Astrocyte (in vitro differentiated cells and primary cell): Measurements from ENCODE around the gene INCENP. TPM values are rescaled to one million over a fixed set of nuclear protein-coding genes. Genes with fewer than 3 reads are reported as not detected.

Source experiments
- DNase-seq: peaks from one replicate; pipeline ENCODE4 v3.0.0-alpha.2; 2010; ENCODE audit warnings: low read depth
- FAIRE-seq: peaks from 2 replicates; lab custom pipeline; 2011; peaks lifted over from hg19 to GRCh38; lab: Jason Lieb, UNC
- H2AFZ ChIP-seq: 2 replicates; pipeline ENCODE4 v1.6.0; 2012; ENCODE audit warnings: low read depth, low read length, inconsistent platforms
- H3K27ac ChIP-seq: 2 replicates; pipeline ENCODE4 v1.5.1; 2011; ENCODE audit warnings: low read depth, low read length, inconsistent platforms
- H3K27me3 ChIP-seq: 2 replicates; pipeline ENCODE4 v1.6.0; 2011; ENCODE audit warnings: low read length, inconsistent platforms; ENCODE audit not compliant: insufficient read depth
- H3K36me3 ChIP-seq: 2 replicates; pipeline ENCODE4 v1.5.1; 2011; ENCODE audit warnings: low read length, inconsistent platforms; ENCODE audit not compliant: insufficient read depth
- H3K4me1 ChIP-seq: 2 replicates; pipeline ENCODE4 v1.5.1; 2011; ENCODE audit warnings: low read length, inconsistent platforms; ENCODE audit not compliant: insufficient read depth
- H3K4me2 ChIP-seq: 2 replicates; pipeline ENCODE4 v1.6.0; 2012; ENCODE audit warnings: low read length, inconsistent platforms
- H3K4me3 ChIP-seq: 2 replicates; pipeline ENCODE4 v1.5.1; 2011; ENCODE audit warnings: low read depth, mild to moderate bottlenecking, low read length, inconsistent platforms; ENCODE audit not compliant: insufficient read depth
- H3K79me2 ChIP-seq: 2 replicates; pipeline ENCODE4 v1.6.0; 2012; ENCODE audit warnings: mild to moderate bottlenecking, low read length, inconsistent platforms; ENCODE audit not compliant: insufficient read depth
- H3K9ac ChIP-seq: 2 replicates; pipeline ENCODE4 v1.6.0; 2012; ENCODE audit warnings: mild to moderate bottlenecking, low read length, inconsistent platforms
- H3K9me3 ChIP-seq: 2 replicates; pipeline ENCODE4 v1.5.1; 2012; ENCODE audit warnings: low read depth, mild to moderate bottlenecking, low read length, inconsistent platforms; ENCODE audit not compliant: insufficient read depth
- H4K20me1 ChIP-seq: 2 replicates; pipeline ENCODE4 v1.6.0; 2012; ENCODE audit warnings: low read length, inconsistent platforms; ENCODE audit not compliant: insufficient read depth
- H3K27ac Mint-ChIP-seq: one replicate; pipeline ENCODE4 v1.8.0; 2021; ENCODE audit warnings: mild to moderate bottlenecking, mixed read lengths; ENCODE audit not compliant: unreplicated experiment
- H3K27me3 Mint-ChIP-seq: one replicate; pipeline ENCODE4 v1.8.0; 2021; ENCODE audit warnings: low read depth, mixed read lengths; ENCODE audit not compliant: unreplicated experiment
- H3K36me3 Mint-ChIP-seq: one replicate; pipeline ENCODE4 v1.8.0; 2021; ENCODE audit warnings: low read depth, mixed read lengths; ENCODE audit not compliant: unreplicated experiment
- H3K4me1 Mint-ChIP-seq: one replicate; pipeline ENCODE4 v1.8.0; 2021; ENCODE audit warnings: low read depth, mixed read lengths; ENCODE audit not compliant: unreplicated experiment
- H3K4me3 Mint-ChIP-seq: one replicate; pipeline ENCODE4 v1.8.0; 2021; ENCODE audit warnings: mild to moderate bottlenecking, moderate library complexity, mixed read lengths; ENCODE audit not compliant: unreplicated experiment
- H3K9me3 Mint-ChIP-seq: one replicate; pipeline ENCODE4 v1.8.0; 2021; ENCODE audit warnings: mild to moderate bottlenecking, mixed read lengths; ENCODE audit not compliant: unreplicated experiment
- EZH2 ChIP-seq: IDR thresholded peaks from 2 replicates; pipeline ENCODE4 v1.6.1; 2012; ENCODE audit warnings: mild to moderate bottlenecking, low read length, inconsistent platforms; ENCODE audit not compliant: insufficient read depth
- total RNA-seq: library from RNA; stranded (reverse); gene quantifications from 2 replicates; pipeline ENCODE4 v1.2.1, GENCODE V29; 2021
- TF ChIP-seq, protein P1 (sequence below): IDR thresholded peaks from 2 replicates; pipeline ENCODE4 v1.5.1; 2011; ENCODE audit warnings: low read depth, mild to moderate bottlenecking, inconsistent platforms, low read length, moderate library complexity; ENCODE audit not compliant: insufficient read depth

Gene INCENP
- total RNA-seq, 1 donor from 2014 or later: 17.7 TPM

DNA sequence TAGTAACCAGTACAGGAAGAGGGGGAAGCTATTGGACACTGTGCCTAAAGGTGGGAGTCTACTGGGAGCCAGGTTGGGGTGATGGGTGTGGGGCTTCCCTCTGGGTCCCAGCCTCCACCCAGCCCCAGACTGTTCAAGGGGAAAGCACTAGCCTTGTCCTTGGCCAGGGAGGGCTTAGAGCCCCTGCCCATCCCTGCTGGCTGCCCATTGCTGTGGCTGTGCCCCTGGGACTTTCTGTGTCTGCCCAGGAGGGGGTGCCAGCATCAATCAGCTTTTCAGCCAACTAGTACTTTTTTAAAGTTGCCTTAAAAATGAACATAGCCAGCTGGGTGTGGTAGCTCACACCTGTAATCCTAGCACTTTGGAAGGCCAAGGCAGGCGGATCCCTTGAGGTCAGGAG is 19.9 kb downstream of the INCENP start:
- no peak for DNase-seq
- H2AFZ ChIP-seq: no peak overlapping the region
- H3K27ac ChIP-seq: no peak overlapping the region
- H3K4me1 Mint-ChIP-seq: no peaks in the 10 kb centered on the region
- peaks cover 20% of the 10 kb centered on the region for H3K36me3 ChIP-seq
- H3K27ac Mint-ChIP-seq: no peak overlapping the region
- no peaks in the 10 kb centered on the region for H3K9me3 ChIP-seq
- H3K4me2 ChIP-seq: no peak overlapping the region
- H3K36me3 Mint-ChIP-seq: peaks cover 11% of the 10 kb centered on the region
- no peak overlapping the region for H3K9ac ChIP-seq
- H3K4me1 ChIP-seq: no peaks in the 10 kb centered on the region
- no peaks in the 10 kb centered on the region for H3K9me3 Mint-ChIP-seq
- no peak overlapping the region for H3K4me3 ChIP-seq
- FAIRE-seq: no peak
- TF ChIP-seq EZH2: no peak
- TF ChIP-seq, protein P1, sequence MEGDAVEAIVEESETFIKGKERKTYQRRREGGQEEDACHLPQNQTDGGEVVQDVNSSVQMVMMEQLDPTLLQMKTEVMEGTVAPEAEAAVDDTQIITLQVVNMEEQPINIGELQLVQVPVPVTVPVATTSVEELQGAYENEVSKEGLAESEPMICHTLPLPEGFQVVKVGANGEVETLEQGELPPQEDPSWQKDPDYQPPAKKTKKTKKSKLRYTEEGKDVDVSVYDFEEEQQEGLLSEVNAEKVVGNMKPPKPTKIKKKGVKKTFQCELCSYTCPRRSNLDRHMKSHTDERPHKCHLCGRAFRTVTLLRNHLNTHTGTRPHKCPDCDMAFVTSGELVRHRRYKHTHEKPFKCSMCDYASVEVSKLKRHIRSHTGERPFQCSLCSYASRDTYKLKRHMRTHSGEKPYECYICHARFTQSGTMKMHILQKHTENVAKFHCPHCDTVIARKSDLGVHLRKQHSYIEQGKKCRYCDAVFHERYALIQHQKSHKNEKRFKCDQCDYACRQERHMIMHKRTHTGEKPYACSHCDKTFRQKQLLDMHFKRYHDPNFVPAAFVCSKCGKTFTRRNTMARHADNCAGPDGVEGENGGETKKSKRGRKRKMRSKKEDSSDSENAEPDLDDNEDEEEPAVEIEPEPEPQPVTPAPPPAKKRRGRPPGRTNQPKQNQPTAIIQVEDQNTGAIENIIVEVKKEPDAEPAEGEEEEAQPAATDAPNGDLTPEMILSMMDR: no peak
- H3K4me3 Mint-ChIP-seq: no peak overlapping the region
- H3K27me3 ChIP-seq: no peaks in the 10 kb centered on the region
- no peaks in the 10 kb centered on the region for H3K27me3 Mint-ChIP-seq
- H3K79me2 ChIP-seq: peaks cover under 1% of the 10 kb centered on the region
- no peaks in the 10 kb centered on the region for H4K20me1 ChIP-seq

DNA sequence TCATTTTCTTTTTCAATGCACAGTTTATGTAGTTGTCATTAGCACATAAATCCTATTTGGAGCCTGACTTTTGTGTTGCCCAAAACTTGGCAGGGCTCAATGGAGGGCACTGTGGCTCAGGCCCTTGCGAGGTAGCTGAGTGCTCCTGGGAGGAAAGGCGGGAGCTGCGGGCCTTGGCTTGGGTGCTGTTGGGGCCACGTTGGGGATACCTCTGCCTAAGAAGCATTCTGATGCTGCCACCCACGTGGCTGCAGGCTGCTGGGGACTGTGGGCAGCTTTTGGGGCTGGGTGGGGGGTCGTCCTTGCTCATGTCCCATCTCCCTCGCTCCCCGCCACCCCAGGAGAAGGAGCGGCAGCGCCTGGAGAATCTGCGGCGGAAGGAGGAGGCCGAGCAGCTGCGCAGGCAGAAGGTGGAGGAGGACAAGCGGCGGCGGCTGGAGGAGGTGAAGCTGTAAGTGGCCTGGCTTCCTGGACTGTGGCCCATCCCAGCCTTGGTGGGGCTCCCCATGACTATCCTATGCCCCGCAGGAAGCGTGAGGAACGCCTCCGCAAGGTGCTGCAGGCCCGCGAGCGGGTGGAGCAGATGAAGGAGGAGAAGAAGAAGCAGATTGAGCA is 20.9 kb downstream of the INCENP start:
- H3K4me1 ChIP-seq: no peaks in the 10 kb centered on the region
- H3K36me3 Mint-ChIP-seq: peaks cover 11% of the 10 kb centered on the region

More for the DNA sequence above, 20.9 kb downstream of the INCENP start:
- H3K9me3 ChIP-seq: no peaks in the 10 kb centered on the region
- no peak overlapping the region for H2AFZ ChIP-seq
- H4K20me1 ChIP-seq: no peaks in the 10 kb centered on the region
- TF ChIP-seq, protein P1: no peak
- TF ChIP-seq EZH2: no peak
- H3K27me3 Mint-ChIP-seq: no peaks in the 10 kb centered on the region
- no peak overlapping the region for H3K27ac Mint-ChIP-seq
- no peak overlapping the region for H3K4me3 ChIP-seq
- no peaks in the 10 kb centered on the region for H3K79me2 ChIP-seq
- H3K4me2 ChIP-seq: no peak overlapping the region
- DNase-seq: no peak
- H3K9ac ChIP-seq: no peak overlapping the region
- no peaks in the 10 kb centered on the region for H3K27me3 ChIP-seq
- peaks cover 23% of the 10 kb centered on the region for H3K36me3 ChIP-seq
- FAIRE-seq: no peak
- no peaks in the 10 kb centered on the region for H3K9me3 Mint-ChIP-seq
- H3K4me1 Mint-ChIP-seq: no peaks in the 10 kb centered on the region
- H3K27ac ChIP-seq: no peak overlapping the region
- no peak overlapping the region for H3K4me3 Mint-ChIP-seq
